Measurements from ENCODE around the gene SUCLA2. TPM values are rescaled to one million over a fixed set of nuclear protein-coding genes. Genes with fewer than 3 reads are reported as not detected.

Gene SUCLA2
- total RNA-seq, 1 experiment from 2014 or later, result 53.9 TPM

GRCh38 chr13:48012668-48013067 lies 11.6 kb upstream of the SUCLA2 start:
- Mint-ChIP-seq H3K4me1 (peaks cover 13 to 19% of the 10 kb centered on the region in 2 experiments), H3K27ac (no peak overlapping the region), H3K9me3 (no peaks in the 10 kb centered on the region; a peak in 1 of 5 replicates), H3K4me3 (no peak overlapping the region), H3K36me3 (ENCODE audit: insufficient read depth in 1 of 3, low read depth in 3 of 3) (no peaks in the 10 kb centered on the region; a peak in 2 of 7 replicates), H3K27me3 (ENCODE audit: low read depth) (no peaks in the 10 kb centered on the region)
- Histone ChIP-seq H3T11ph (ENCODE audit: low read length) (no peak overlapping the region), H3K4ac (ENCODE audit: low read depth, low read length) (no peak overlapping the region), H3K14ac (ENCODE audit: insufficient read depth, low read length) (no peak overlapping the region), H4K91ac (ENCODE audit: insufficient read length, low read depth, low read length) (no peak overlapping the region), H3K9ac (ENCODE audit: extremely low read depth, insufficient read length, low read length) (no peak overlapping the region), H3K56ac (ENCODE audit: insufficient read length, low read depth, low read length) (no peak overlapping the region), H3K4me2 (ENCODE audit: insufficient read depth, insufficient read length, low read length) (no peak overlapping the region), H3K18ac (ENCODE audit: insufficient read length, low read depth, low read length) (no peak overlapping the region), H3K27me3 (ENCODE audit: insufficient read depth, low read length) (no peaks in the 10 kb centered on the region), H2BK20ac (ENCODE audit: low read depth, low read length, poor library complexity, severe bottlenecking) (no peak overlapping the region), H2AFZ (ENCODE audit: low read length) (no peak overlapping the region), H4K8ac (replicated peaks; ENCODE audit: insufficient read length, low read depth, low read length) (no peak overlapping the region), H2AK5ac (ENCODE audit: insufficient read length, low read length) (no peak overlapping the region), H3K79me2 (ENCODE audit: insufficient read depth, low read length) (no peaks in the 10 kb centered on the region), H3K4me1 (ENCODE audit: insufficient read depth, low read length) (peaks cover 4% of the 10 kb centered on the region; the same call in 1 of the 2 replicates), H4K5ac (ENCODE audit: insufficient read length, low read depth, low read length) (no peak overlapping the region), H3K9me3 (ENCODE audit: control insufficient read depth, low read depth, low read length) (no peaks in the 10 kb centered on the region), H2BK120ac (ENCODE audit: low read depth, low read length, poor library complexity, severe bottlenecking) (no peak overlapping the region), H2BK12ac (ENCODE audit: insufficient read length, low read depth, low read length) (no peak overlapping the region), H2BK15ac (ENCODE audit: low read depth, low read length) (no peak overlapping the region), H3K23me2 (ENCODE audit: insufficient read length, low read depth, low read length, poor library complexity, severe bottlenecking) (no peaks in the 10 kb centered on the region), H3K79me1 (ENCODE audit: insufficient read depth, low read depth, low read length, poor library complexity, severe bottlenecking) (no peaks in the 10 kb centered on the region), H3K23ac (ENCODE audit: insufficient read length, low read depth, low read length) (no peak overlapping the region), H2BK5ac (ENCODE audit: insufficient read length, low read length) (no peak overlapping the region), H3K27ac (ENCODE audit: insufficient read length, low read depth, low read length) (no peak overlapping the region), H4K20me1 (ENCODE audit: control insufficient read depth, insufficient read depth, insufficient read length) (no peaks in the 10 kb centered on the region)
- no peak for DNase-seq
- no peak for TF ChIP-seq CTCF (conservative IDR thresholded peaks at IDR 0.05)
- WGBS (ENCODE audit: extremely low coverage, insufficient read length, low lambda C conversion rate), result no CpG with 5 or more reads among the region's 1 CpG

Measured in H9 (cell line).